SJCRH30 (cell line): ENCODE data around the gene PPARD. TPM values are rescaled to one million over a fixed set of nuclear protein-coding genes. Genes with fewer than 3 reads are reported as not detected.
"Not testable (repeated sequence)": the region's sequence is repeated elsewhere in the genome, so short reads cannot be mapped to it uniquely, and the experiment has no call there.

Source experiments
- DNase-seq, 2 experiments: peaks; one replicate each; pipeline ENCODE4 v3.0.0-alpha.2; 2015 to 2020
- H3K27ac ChIP-seq: fragments of 250-450 bp; sonication (Bioruptor Pico); 2 replicates; pipeline ENCODE4 v1.5.1; 2020; ENCODE audit warnings: mild to moderate bottlenecking, moderate library complexity
- H3K27me3 ChIP-seq: fragments of 250-450 bp; sonication (Bioruptor Pico); 2 replicates; pipeline ENCODE4 v1.5.1; 2020; ENCODE audit warnings: mild to moderate bottlenecking, moderate library complexity
- H3K36me3 ChIP-seq: fragments of 250-450 bp; sonication (Bioruptor Pico); 2 replicates; pipeline ENCODE4 v1.5.1; 2020; ENCODE audit warnings: mild to moderate bottlenecking, moderate library complexity
- H3K4me1 ChIP-seq: fragments of 250-450 bp; sonication (Bioruptor Pico); 2 replicates; pipeline ENCODE4 v1.5.1; 2020; ENCODE audit warnings: mild to moderate bottlenecking, moderate library complexity
- H3K4me3 ChIP-seq: fragments of 250-450 bp; sonication (Bioruptor Pico); 2 replicates; pipeline ENCODE4 v1.5.1; 2020; ENCODE audit warnings: mild to moderate bottlenecking, moderate library complexity
- H3K9me3 ChIP-seq: fragments of 250-450 bp; sonication (Bioruptor Pico); replicated peaks from 2 replicates; pipeline ENCODE4 v1.5.1; 2020; ENCODE audit warnings: mild to moderate bottlenecking, moderate library complexity
- total RNA-seq: library from RNA; depleted of rRNA; stranded (reverse); fragments of >200 nt; shearing (Covaris generic); gene quantifications from 2 replicates; pipeline ENCODE4 v1.2.3, GENCODE V29; 2014

PPARD gene
- total RNA-seq, 1 experiment from 2014 or later: 10.6 TPM

DNA sequence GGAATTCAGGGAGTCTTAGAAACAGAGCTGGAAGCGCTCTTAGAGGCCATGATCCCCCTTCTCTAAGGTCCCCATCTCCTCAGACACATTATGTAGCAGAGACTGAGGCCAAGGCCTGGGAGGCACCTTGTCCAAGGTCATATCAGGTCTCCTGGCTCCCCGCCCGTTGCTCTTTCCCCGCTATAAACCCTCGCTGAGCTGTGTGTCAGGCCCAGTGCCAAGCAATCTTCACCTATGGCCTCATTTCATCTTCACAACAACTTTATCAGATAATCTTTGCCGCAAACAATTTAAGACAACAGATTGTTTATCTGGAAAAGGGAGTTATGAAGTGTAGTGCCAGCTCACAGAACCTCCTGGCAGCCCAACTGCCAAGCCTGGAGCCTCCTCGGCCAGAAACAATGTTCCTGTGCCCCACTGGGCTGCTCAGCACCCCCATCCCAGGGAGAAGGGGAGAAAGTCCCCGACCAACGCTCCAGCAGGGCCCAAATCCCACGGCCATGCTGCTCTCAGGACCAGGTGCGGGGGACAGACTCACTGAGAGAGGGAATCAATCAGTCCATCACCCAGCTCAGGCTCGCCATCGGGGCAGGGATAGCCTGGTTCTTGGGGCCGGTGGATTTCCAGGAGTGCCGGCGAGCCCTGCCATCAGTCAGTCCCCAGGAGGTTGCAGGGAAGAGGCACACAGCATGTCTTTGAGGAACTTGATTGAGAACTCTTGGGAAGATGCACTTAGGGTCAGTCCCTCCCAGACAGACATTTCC lies 92.9 kb downstream of the PPARD start:
- no peaks in the 10 kb centered on the region for H3K36me3 ChIP-seq
- no peaks in the 10 kb centered on the region for H3K27me3 ChIP-seq
- H3K9me3 ChIP-seq: no peaks in the 10 kb centered on the region
- no peak overlapping the region for H3K4me3 ChIP-seq
- H3K27ac ChIP-seq: no peak overlapping the region
- no peak for DNase-seq
- H3K4me1 ChIP-seq: no peaks in the 10 kb centered on the region

DNA sequence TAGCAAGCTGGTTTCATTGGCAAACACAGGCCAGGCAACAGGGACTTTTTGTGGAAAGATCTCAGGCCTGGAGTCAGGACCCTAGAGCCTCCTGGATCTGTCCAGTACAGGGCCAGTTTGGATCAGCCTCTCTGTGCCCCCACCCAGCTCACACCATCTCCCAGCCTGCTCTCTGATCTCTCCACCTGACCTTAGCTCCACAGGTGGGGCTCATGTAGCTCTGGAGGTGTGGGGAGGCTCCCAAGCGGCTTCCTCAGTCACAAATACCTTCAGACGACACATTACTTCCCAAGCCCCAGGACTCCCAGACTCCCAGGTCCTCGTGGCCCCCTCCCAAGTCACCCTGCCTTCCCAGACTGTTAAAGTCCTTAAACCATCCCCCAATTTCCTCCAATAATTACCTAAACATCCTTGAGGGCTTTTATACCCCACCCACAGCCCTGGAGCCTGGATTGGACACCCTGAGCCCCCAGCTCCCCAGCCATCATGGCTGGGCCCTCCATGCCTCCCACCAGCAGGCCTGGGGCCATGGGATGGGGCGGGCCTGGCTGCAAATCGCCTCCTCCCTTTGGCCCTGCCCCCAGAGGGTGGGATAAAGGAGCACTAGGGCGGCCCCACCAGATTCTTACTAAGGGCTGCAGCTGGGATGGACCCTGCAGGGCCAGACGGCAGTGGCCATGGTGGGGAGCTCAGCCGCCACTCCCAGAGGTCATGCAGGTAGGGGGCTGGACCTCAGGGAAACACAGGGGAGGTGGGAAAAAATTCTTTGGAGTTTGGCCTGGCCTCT lies 93.9 kb downstream of the PPARD start:
- Histone ChIP-seq H3K9me3 (no peaks in the 10 kb centered on the region), H3K36me3 (no peaks in the 10 kb centered on the region), H3K27me3 (no peaks in the 10 kb centered on the region), H3K27ac (no peak overlapping the region), H3K4me3 (no peak overlapping the region), H3K4me1 (no peaks in the 10 kb centered on the region)
- no peak for DNase-seq

DNA sequence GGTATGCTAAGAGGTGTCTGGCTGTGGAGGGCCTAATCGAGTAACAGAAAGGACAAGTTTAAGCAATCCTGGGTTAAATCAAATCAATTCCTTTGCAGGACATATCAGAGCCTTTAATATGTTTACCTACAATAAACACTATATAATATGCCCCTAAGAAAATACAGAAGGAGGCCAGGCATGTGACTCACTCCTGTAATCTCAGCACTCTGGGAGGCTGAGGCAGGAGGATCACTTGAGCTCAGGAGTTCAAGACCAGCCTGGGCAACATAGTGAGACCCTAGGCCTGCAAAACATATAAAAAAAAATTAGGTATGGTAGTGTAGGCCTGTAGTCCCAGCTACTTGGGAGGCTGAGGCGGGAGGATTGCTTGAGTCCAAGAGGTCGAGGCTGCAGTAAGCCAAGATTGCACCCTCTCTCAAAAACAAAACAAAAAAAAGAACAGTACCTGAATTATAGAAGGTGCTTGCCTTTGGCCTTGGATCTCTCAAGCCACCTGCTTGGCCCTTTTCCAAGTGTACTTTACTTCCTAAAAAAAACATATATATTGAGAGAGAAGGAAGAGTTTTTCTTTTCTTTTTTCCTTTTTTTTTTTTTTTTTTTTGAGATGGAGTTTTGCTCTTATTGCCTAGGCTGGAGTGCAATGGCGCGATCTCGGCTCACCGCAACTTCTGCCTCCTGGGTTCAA lies 96.2 kb downstream of the PPARD start:
- H3K9me3 ChIP-seq, DNase-seq, H3K27me3 ChIP-seq, H3K4me1 ChIP-seq, H3K4me3 ChIP-seq, H3K36me3 ChIP-seq, H3K27ac ChIP-seq: not testable (repeated sequence)

DNA sequence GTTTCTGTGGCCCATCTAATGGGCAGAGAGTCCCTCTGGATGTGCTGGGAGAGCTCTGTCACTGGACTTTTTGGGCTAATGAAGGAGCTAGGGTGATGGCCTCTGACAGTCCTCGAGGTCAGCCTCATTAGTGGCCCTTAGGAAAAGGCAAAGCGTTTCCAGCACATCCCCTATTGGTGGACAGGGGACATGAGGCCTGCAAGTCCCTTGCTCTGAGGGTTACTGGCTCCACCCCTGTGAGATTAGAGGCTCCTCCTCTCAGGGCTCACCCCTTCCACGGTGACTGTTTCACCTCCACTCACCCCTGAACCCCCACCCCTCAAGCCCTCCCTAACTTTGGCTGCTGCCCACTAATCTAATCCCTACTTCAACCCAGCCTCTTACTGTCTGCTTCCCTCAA lies 97.0 kb downstream of the PPARD start:
- H3K36me3 ChIP-seq: no peaks in the 10 kb centered on the region
- no peaks in the 10 kb centered on the region for H3K4me1 ChIP-seq

DNA sequence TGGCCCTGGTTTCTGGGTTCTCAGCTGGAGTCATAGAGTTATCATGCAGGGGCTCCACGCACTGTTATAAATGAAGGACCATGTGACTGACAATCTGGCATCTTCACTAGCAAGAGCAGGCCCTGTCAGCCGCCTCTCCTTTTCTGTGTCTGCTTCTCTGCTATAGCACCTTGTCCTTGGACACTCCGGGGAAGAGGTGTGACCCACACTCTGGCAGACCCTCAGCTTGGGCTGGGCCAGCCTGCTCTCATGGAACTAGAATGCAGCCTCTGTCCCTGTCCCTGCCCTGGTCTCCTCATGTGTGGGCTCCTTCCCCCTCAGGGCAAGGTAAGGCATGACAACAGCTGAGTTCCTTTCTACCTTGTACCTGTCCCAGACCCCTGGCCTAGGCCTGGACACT lies 98.8 kb downstream of the PPARD start:
- Histone ChIP-seq H3K36me3 (no peaks in the 10 kb centered on the region), H3K4me3 (no peak overlapping the region)

More for the DNA sequence above, 97.0 kb downstream of the PPARD start:
- Histone ChIP-seq H3K9me3 (no peaks in the 10 kb centered on the region), H3K4me3 (no peak overlapping the region), H3K27me3 (no peaks in the 10 kb centered on the region), H3K27ac (no peak overlapping the region)
- no peak for DNase-seq

DNA sequence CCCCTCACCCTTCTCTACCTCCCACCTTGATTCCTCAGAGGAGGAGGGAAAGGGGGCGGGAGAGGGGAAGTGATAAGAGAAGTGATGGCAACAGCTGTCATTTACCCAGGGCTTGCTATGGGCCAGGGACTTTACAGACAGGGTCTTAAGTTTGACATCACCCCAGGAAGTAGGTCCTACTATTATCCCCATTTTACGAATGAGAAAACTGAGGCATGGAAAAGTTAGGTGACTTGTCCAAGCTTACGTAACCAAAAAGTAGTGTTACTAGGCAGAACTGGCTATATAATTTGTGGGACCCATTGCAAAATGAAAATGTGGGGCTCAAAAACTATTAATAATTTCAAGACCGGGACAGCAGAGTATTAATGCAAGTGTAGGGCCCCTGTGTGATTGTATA lies 99.3 kb downstream of the PPARD start:
- H3K27me3 ChIP-seq: no peaks in the 10 kb centered on the region
- no peak overlapping the region for H3K27ac ChIP-seq
- no peaks in the 10 kb centered on the region for H3K9me3 ChIP-seq
- H3K4me3 ChIP-seq: no peak overlapping the region
- H3K4me1 ChIP-seq: no peaks in the 10 kb centered on the region; the same call in 1 of the 2 replicates
- peak; percentile 23 to 40 for DNase-seq
- no peaks in the 10 kb centered on the region for H3K36me3 ChIP-seq

More for the DNA sequence above, 98.8 kb downstream of the PPARD start:
- Histone ChIP-seq H3K27me3 (no peaks in the 10 kb centered on the region), H3K27ac (no peak overlapping the region), H3K4me1 (no peaks in the 10 kb centered on the region; the same call in 1 of the 2 replicates), H3K9me3 (no peaks in the 10 kb centered on the region)
- DNase-seq: no peak

DNA sequence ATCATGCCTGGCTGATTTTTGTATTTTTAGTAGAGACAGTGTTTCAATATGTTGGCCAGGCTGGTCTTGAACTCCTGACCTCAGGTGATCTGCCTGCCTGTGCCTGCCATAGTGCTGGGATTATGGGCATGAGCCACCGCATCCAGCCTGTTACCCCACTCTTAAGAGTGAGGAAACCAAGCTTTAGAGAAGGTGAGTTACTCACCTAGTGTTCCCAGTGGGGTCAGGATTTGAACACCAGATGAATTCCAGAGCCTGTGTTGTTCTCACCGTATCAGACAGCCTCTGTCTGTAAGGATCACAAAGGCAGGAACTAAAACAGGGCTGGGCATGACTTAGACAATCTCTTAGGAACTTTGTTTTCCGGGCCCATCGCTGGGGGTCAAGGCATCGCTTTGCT lies 100.3 kb downstream of the PPARD start:
- H3K9me3 ChIP-seq: no peaks in the 10 kb centered on the region

DNA sequence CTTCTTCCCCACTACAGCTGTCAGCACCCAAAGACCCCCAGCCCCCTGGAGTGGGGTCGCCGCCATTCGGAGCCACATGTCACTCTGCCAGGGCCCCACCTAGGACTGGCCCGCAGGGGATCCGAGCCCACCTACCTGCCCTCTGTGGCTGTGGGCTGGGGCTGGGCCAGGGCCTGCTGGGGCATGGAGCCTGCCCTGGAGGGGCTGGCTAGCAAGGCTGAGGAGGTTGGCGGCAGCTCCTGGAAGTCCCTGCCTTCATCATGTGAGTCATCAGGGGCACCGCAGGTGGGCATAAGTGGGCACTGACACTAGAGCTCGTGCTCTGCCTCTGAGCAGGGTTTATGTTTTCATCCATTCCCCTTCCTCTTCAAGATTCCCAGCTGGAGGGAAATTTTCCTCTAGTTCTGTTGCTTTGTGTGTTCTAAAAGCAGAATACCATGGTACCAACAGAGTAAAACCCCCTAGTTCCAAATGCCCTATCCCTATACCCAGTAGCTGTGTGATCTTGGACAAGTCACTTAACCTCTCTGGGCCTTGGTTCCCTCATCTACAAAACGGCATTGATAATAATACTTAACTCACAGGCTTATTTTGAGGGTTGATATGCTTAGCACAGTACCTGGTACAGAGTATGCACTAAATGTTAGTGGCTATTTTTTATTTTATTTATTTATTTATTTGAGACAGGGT lies 101.1 kb downstream of the PPARD start:
- Histone ChIP-seq H3K9me3 (no peaks in the 10 kb centered on the region), H3K4me1 (no peaks in the 10 kb centered on the region; the same call in 1 of the 2 replicates), H3K36me3 (no peaks in the 10 kb centered on the region), H3K27me3 (no peaks in the 10 kb centered on the region), H3K4me3 (no peak overlapping the region), H3K27ac (no peak overlapping the region)
- no peak for DNase-seq

More for the DNA sequence above, 100.3 kb downstream of the PPARD start:
- no peaks in the 10 kb centered on the region; the same call in 1 of the 2 replicates for H3K4me1 ChIP-seq
- H3K4me3 ChIP-seq: no peak overlapping the region
- H3K36me3 ChIP-seq: no peaks in the 10 kb centered on the region
- H3K27me3 ChIP-seq: no peaks in the 10 kb centered on the region
- H3K27ac ChIP-seq: no peak overlapping the region
- no peak for DNase-seq

DNA sequence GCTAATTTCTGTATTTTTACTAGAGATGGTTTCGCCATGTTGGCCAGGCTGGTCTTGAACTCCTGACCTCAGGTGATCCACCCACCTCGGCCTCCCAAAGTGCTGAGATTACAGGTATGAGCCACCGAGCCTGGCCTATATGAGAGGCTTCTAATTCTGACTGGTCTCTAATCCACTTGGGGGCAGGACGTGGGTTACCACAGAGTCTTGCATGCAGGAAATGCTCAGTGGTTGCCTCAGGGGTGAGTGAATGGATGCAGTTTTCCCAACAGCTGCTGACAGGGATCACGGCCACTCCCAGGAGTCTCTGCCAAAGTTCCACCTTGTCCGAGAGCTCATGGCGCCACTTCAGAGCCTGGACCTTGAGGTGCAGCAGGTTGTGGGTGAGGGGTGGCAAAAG lies 103.3 kb downstream of the PPARD start:
- peak; percentile 74 to 79 for DNase-seq
- Histone ChIP-seq H3K4me1 (no peaks in the 10 kb centered on the region; the same call in 1 of the 2 replicates), H3K36me3 (no peaks in the 10 kb centered on the region), H3K27ac (no peak overlapping the region), H3K9me3 (no peaks in the 10 kb centered on the region), H3K27me3 (0 out of 2 replicates have a peak, but pooled peaks cover 3% of the 10 kb centered on the region), H3K4me3 (no peak overlapping the region)

DNA sequence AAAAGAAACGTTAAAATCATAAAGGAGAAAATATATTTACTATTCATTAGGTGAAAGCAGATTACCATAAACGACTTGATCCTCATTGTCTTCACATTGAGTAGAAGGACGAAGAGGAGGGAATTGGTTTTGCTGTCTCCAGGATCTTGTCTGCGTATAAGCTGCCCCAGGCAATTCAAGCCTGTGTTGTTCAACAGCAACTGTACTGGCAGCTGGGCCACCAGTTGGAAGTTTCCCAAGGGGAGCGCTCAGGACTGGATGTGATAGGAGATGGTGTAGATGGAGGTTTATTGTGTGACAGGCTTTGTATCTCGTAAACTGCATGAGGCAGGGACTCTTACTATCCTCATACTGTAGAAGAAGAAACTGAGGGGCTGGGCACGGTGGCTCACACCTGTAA lies 105.8 kb downstream of the PPARD start:
- Histone ChIP-seq H3K4me3 (no peak overlapping the region), H3K27me3 (0 out of 2 replicates have a peak, but pooled peaks cover 3% of the 10 kb centered on the region), H3K27ac (no peak overlapping the region), H3K4me1 (peaks cover 7% of the 10 kb centered on the region), H3K9me3 (no peaks in the 10 kb centered on the region), H3K36me3 (no peaks in the 10 kb centered on the region)
- DNase-seq: peak; percentile 69 to 78

DNA sequence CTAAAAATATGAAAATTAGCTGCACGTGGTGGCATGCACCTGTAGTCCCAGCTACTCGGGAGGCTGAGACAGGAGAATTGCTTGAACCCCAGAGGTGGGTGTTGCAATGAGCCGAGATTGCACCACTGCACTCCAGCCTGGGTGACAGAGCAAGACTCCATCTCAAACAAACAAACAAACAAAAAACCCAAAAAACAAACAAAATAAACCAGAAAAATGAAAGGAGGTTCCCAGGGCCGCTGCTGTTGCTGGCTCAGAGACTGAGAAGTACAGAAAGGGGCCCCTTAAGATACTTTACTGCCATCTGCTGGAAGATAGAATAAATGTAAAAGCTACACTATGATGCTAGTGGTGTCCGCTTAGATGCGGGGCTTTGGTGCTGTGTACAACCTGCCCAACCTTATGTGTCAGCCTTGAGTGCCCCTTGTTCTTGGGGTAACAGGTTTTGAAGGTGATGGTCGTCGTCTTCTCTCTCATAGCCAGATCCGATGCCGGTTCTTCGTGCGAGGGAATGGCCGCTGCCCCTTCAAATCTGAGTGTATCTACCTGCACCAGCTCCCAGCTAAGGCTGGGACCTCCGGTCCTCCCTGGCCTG lies 107.0 kb downstream of the PPARD start:
- Histone ChIP-seq H3K27me3 (0 out of 2 replicates have a peak, but pooled peaks cover 3% of the 10 kb centered on the region), H3K9me3 (no peaks in the 10 kb centered on the region), H3K4me1 (peaks cover 11% of the 10 kb centered on the region), H3K36me3 (no peaks in the 10 kb centered on the region), H3K27ac (no peak overlapping the region), H3K4me3 (no peak overlapping the region)
- peak; percentile 25 to 80 for DNase-seq

DNA sequence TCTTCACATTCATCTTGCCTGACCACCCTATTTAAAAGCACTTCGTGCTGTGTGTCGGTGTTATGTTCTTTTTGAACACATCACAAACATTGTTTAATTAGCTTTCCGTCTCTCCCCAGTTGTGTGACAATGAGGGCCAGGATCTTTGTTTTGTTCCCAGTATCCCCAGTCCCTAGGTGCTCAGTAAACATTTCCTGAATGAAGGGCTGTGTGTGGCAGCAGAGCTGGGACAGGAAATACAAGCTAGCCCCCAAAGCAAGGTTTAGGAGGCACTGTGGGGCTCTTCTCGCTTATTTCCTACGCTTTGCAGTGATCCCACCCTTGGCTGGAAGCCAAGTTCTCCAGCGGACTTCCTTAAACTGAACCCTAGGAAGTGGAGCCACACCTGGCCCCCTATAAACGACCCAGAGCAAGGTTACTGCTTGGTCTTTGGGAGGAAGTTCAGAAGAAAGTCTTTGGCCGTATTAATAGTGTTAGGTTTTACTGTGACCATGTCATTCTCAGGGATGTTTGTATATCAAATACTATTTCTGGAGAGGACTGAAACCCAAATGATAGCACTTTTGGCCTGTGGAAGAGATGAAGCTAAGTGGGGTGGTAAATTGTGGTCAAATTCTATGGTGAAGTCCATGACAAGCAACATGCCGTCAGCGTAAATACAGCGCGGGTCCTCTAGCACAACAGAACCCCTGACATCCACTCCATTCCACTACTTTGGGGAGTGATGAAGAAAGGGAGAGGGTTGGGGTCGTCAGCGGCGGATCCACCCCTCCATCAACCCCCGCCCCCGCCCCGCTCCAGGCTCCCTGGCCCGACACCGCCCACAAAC lies 109.2 kb downstream of the PPARD start:
- no peak overlapping the region for H3K27ac ChIP-seq

More for the DNA sequence above, 109.2 kb downstream of the PPARD start:
- peaks cover 15% of the 10 kb centered on the region for H3K4me1 ChIP-seq
- peak overlapping the region; percentile 84 for H3K4me3 ChIP-seq
- H3K9me3 ChIP-seq: no peaks in the 10 kb centered on the region
- no peaks in the 10 kb centered on the region for H3K36me3 ChIP-seq
- H3K27me3 ChIP-seq: 0 out of 2 replicates have a peak, but pooled peaks cover 3% of the 10 kb centered on the region
- peak; percentile 40 to 59 for DNase-seq
